ENCODE measurements around the gene KIFC3. TPM values are rescaled to one million over a fixed set of nuclear protein-coding genes. Genes with fewer than 3 reads are reported as not detected.

KIFC3 gene
- total and polyA plus RNA-seq, 7 experiments from 2014 or later, result 0.73 to 9.2 (median 1.6) TPM; not detected in 3

DNA sequence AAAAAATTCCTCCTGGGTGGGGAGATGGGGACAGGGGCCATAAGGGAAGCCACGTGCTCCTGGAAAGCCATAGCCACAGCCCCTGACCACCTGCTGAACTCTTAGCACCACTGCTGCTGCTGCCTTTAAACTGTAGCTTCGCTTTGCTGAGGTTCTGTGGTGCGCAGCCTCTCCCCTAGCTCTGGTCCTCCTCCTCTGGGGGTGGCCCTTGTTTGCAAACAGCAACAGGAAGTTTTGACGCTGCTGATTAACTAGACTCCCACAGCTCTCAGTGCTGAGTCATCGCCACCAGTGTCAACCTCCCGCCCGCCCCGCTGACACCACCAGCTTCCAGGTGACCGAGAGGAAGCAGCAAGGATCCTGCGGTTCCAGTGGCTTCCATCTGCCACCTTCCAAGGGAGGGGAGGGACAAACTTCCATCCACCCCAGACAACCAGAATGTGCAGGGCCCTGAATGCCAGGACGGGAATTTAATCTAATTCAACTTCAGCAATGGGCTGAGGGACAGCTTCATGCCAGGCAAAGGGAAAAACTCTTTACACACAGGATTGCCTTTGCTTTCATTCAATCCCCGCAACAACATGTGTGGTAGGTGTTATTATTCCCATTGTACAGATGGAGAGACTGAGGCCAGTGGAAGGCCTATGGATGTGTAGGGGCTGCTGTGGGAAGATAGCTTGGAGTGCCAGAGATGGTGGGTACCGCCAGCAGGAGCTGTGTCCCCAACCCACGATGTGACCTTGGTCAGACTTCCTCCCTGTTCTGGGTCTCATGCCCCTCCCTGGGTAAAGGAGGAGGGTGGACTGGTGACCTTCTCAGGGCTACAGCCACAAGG is 8.1 kb upstream of the KIFC3 start:
- ChIA-PET POLR2A (no interaction called here), CTCF (interaction anchor here (0.6 kb wide), 1 partner anchor 151 kb away, joined by 3 read pairs; no protein-coding TSS in a partner anchor)
- intact Hi-C loops (cut with micrococcal nuclease), result loop anchor here in 1 of 2 donors (1.0 to 5.0 kb wide), 5 partner anchors 8 to 317 kb away; partner anchors contain the start of genes CCDC102A, CFAP20, KATNB1 and KIFC3
- Mint-ChIP-seq H3K27me3 (peaks cover 23 to 40% (median 28%) of the 10 kb centered on the region in 5 donors), H3K9me3 (peaks cover 0 to 6% (median 0%) of the 10 kb centered on the region in 11 donors), H3K4me3 (peak overlapping the region in 1 of 10 donors; percentile 70), H3K27ac (peak overlapping the region in 4 of 9 donors; percentile 10 to 91 (median 16)), H3K36me3 (peaks cover 0 to 4% (median 0%) of the 10 kb centered on the region in 5 donors), H3K4me1 (peaks cover 8 to 30% (median 17%) of the 10 kb centered on the region in 7 donors)
- DNase-seq (peak in 2 of 9 donors; percentile 20 to 79), ATAC-seq (peak; percentile 97)
- Histone ChIP-seq H3K4me1 (ENCODE audit: control insufficient read depth in 2 of 2, insufficient read depth in 2 of 2, low read length in 2 of 2) (peaks cover 8 to 39% of the 10 kb centered on the region in 2 donors), H3K36me3 (ENCODE audit: control insufficient read depth in 2 of 3, insufficient read depth in 3 of 3, low read length in 3 of 3) (no peaks in the 10 kb centered on the region), H3K9me3 (ENCODE audit: control insufficient read depth in 2 of 3, low read length in 3 of 3) (no peaks in the 10 kb centered on the region), H3K4me3 (ENCODE audit: low read length) (peak overlapping the region; percentile 37), H3K27me3 (ENCODE audit: control insufficient read depth in 2 of 2, insufficient read depth in 2 of 2, low read length in 2 of 2) (no peaks in the 10 kb centered on the region), H3K27ac (ENCODE audit: low read depth, low read length) (no peak overlapping the region)

DNA sequence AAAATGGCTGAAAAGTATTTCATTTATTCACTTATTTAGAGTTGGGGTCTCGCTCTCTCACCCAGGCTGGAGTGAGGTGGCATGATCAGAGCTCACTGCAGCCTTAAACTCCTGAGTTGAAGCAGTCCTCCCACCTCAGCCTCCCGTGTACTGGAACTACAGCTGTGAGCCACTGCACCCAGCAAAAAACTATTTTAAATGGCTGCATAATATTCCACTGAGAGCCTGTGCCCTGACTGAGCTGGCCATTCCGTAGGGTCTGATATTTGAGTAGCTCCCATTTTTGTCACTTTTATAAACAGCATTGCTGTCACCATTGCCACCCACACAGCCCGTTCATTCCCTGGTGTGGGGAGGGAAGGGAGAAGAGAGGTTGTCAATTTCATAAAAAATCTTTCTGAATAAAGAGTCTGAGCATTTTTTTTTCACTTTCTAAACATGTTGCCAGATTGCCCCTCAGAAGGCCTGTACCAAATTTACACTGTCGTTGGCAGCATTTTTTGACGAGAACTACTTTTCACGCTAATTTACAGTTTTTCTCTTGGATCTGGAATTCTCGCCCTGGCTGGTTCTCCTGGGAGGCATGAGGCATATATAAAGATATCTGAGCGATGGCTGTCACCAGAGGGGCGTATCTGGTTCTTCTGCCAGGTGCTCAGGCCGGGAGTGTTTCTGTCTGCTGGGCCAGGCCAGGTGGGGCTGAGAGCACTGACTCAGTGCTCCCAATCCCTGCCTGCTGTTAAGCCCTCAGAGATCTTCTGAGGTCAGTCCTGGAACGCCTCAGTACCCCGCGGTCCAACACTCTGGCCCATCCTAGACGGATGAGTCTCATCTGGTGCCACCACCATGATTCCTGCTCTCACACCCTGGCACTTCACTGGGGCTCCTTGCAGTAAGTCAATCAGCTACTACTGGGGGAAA is 7.2 kb upstream of the KIFC3 start:
- CTCF ChIA-PET, result interaction anchor here (0.6 kb wide), 1 partner anchor 152 kb away, joined by 3 read pairs; no protein-coding TSS in a partner anchor
- POLR2A ChIA-PET, result no interaction called here
- Histone ChIP-seq H3K27me3 (ENCODE audit: control insufficient read depth in 2 of 2, insufficient read depth in 2 of 2, low read length in 2 of 2) (no peaks in the 10 kb centered on the region), H3K9me3 (ENCODE audit: control insufficient read depth in 2 of 3, low read length in 3 of 3) (no peaks in the 10 kb centered on the region), H3K36me3 (ENCODE audit: control insufficient read depth in 2 of 3, insufficient read depth in 3 of 3, low read length in 3 of 3) (no peaks in the 10 kb centered on the region), H3K4me1 (ENCODE audit: control insufficient read depth in 2 of 2, insufficient read depth in 2 of 2, low read length in 2 of 2) (peaks cover 8 to 34% of the 10 kb centered on the region in 2 donors), H3K27ac (ENCODE audit: low read depth, low read length) (no peak overlapping the region), H3K4me3 (ENCODE audit: low read length) (peak overlapping the region; percentile 37)
- H3K36me3 Mint-ChIP-seq, result peaks cover 0 to 4% (median 0%) of the 10 kb centered on the region in 5 donors
- peak overlapping the region in 1 of 10 donors; percentile 70 for H3K4me3 Mint-ChIP-seq
- peaks cover 8 to 30% (median 17%) of the 10 kb centered on the region in 7 donors for H3K4me1 Mint-ChIP-seq
- peaks cover 0 to 6% (median 0%) of the 10 kb centered on the region in 11 donors for H3K9me3 Mint-ChIP-seq
- intact Hi-C loops (cut with micrococcal nuclease), result loop anchor here in 1 of 2 donors (1.0 to 5.0 kb wide), 5 partner anchors 7 to 318 kb away; partner anchors contain the start of genes CCDC102A, CFAP20, KATNB1 and KIFC3
- H3K27me3 Mint-ChIP-seq, result peaks cover 23 to 40% (median 28%) of the 10 kb centered on the region in 5 donors
- DNase-seq (no peak), ATAC-seq (peak; percentile 13)
- H3K27ac Mint-ChIP-seq, result peak overlapping the region in 2 of 9 donors; percentile 21 to 91

DNA sequence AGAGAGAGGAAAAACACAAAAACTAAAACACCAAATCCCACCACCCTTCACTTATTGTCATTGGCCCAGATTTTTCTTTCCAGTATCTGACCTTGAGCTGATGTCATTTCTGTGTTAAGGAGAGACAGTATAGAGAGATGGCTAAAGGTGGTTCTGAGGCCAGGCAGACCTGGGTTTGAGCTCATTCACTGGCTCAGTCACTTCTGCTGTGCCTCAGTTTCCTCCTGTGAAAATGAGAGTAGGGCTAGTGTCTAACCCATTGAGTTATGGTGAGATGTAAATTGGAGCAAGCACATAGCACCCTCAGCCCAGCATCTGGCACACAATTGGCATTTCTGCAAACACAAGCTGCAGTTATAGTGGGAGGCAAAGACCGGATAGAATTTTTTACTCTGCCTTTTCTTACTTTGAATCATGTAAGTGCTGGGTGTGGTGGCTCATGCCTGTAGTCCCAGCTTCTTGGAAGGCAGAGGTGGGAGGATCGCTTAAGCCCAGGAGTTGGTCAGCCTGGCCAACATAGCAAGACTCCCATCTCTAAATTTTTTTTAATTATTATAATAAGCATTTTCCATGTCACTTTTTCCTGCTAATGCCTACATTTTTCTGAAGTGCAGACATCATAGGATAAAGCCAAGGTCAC is 6.4 kb upstream of the KIFC3 start:
- Mint-ChIP-seq H3K27ac (peak overlapping the region in 2 of 9 donors; percentile 29 to 46), H3K9me3 (peaks cover 0 to 6% (median 0%) of the 10 kb centered on the region in 11 donors), H3K4me1 (peaks cover 8 to 30% (median 17%) of the 10 kb centered on the region in 7 donors), H3K4me3 (peak overlapping the region; percentile 2 to 78 (median 62)), H3K36me3 (peaks cover 0 to 4% (median 0%) of the 10 kb centered on the region in 5 donors), H3K27me3 (peaks cover 23 to 37% (median 31%) of the 10 kb centered on the region in 5 donors)
- Histone ChIP-seq H3K36me3 (ENCODE audit: control insufficient read depth in 2 of 3, insufficient read depth in 3 of 3, low read length in 3 of 3) (no peaks in the 10 kb centered on the region), H3K27ac (ENCODE audit: low read depth, low read length) (no peak overlapping the region), H3K9me3 (ENCODE audit: control insufficient read depth in 2 of 3, low read length in 3 of 3) (no peaks in the 10 kb centered on the region), H3K27me3 (ENCODE audit: control insufficient read depth in 2 of 2, insufficient read depth in 2 of 2, low read length in 2 of 2) (no peaks in the 10 kb centered on the region), H3K4me3 (ENCODE audit: low read length) (peak overlapping the region; percentile 43), H3K4me1 (ENCODE audit: control insufficient read depth in 2 of 2, insufficient read depth in 2 of 2, low read length in 2 of 2) (peaks cover 8 to 34% of the 10 kb centered on the region in 2 donors)
- ATAC-seq, result no peak
- intact Hi-C loops (cut with micrococcal nuclease), result loop anchor here in 1 of 2 donors (1.0 kb wide), 1 partner anchor 190 kb away; no protein-coding TSS in a partner anchor
- ChIA-PET CTCF (no interaction called here), POLR2A (no interaction called here)
- no peak for DNase-seq

DNA sequence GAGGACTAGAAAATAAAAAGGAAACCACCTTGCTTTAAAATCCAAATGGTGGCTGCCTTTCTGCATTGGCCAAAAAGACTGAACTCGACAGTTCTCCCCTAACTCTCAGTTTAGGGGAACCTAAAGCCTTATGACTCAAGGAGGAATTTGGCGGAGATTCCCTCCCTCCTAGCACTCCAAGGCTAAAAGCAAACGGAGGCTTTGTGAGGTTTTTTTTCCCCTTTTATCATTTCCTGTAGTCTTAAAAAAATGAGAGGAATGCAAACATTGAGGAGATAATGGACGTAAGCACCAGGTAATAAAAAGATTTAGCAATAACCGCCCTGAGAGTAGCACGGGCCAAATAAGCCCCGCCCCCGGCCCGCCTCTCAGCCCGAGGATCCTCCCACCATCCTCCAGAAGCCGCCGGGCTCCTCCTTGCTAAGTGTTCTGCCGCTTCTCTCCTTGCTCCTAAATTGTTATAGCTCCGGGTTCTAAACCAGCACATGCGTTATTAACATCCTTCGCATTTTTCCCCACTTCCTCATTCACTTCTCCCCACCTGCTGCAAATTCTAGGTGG is 5.8 kb upstream of the KIFC3 start:
- Mint-ChIP-seq H3K36me3 (peaks cover 0 to 4% (median 0%) of the 10 kb centered on the region in 5 donors), H3K27me3 (peaks cover 25 to 42% (median 33%) of the 10 kb centered on the region in 5 donors), H3K4me3 (peak overlapping the region; percentile 2 to 78 (median 62)), H3K27ac (peak overlapping the region in 2 of 9 donors; percentile 29 to 46), H3K9me3 (peaks cover 0 to 5% (median 0%) of the 10 kb centered on the region in 11 donors), H3K4me1 (peaks cover 8 to 31% (median 18%) of the 10 kb centered on the region in 7 donors)
- peak overlapping the region; percentile 43 for H3K4me3 ChIP-seq (ENCODE audit: low read length)
- H3K4me1 ChIP-seq (ENCODE audit: control insufficient read depth in 2 of 2, insufficient read depth in 2 of 2, low read length in 2 of 2), result peaks cover 8 to 36% of the 10 kb centered on the region in 2 donors
- H3K27me3 ChIP-seq (ENCODE audit: control insufficient read depth in 2 of 2, insufficient read depth in 2 of 2, low read length in 2 of 2), result peaks cover 0 to 2% of the 10 kb centered on the region in 2 donors
- ChIA-PET CTCF (no interaction called here), POLR2A (no interaction called here)
- intact Hi-C loops (cut with micrococcal nuclease), result loop anchor here in 1 of 2 donors (1.0 kb wide), 1 partner anchor 190 kb away; no protein-coding TSS in a partner anchor
- peak in 6 of 9 donors; percentile 8 to 47 (median 20) for DNase-seq
- peak; percentile 50 for ATAC-seq
- no peak overlapping the region for H3K27ac ChIP-seq (ENCODE audit: low read depth, low read length)
- no peaks in the 10 kb centered on the region for H3K9me3 ChIP-seq (ENCODE audit: control insufficient read depth in 2 of 3, low read length in 3 of 3)
- no peaks in the 10 kb centered on the region for H3K36me3 ChIP-seq (ENCODE audit: control insufficient read depth in 2 of 3, insufficient read depth in 3 of 3, low read length in 3 of 3)

DNA sequence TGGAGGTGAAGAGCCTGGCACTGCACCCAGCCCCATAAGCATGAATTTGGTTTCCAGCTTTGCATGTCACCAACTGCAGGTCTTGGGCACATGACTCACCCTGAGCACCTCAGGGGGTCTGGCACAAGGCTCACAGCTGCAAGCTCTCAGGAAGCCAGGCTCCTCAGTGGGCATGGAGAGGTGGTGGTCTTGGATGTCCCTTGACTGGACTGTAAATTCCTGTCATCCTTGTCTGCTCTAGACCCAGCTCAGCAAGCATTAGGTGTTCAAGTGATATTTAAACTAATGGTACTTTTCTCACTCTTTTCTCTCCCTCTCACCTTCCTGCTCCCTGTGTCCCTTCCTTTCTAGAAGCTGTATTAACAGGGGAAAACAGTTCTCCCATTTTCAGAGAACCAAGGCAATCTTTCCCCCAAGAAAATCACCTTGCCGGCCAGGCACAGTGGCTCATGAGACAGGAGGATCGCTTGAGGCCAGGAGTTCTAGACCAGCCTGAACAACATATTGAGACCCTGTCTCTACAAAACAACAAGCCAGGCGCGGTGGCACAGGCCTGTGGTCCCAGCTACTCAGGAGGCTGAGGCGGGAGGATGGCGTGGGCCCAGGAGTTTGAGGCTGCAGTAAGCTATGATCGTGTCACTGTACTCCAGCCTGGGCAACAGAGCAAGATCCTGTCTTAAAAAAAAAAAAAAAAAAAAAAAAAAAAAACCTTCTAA is 5.1 kb upstream of the KIFC3 start:
- no peaks in the 10 kb centered on the region for H3K9me3 ChIP-seq (ENCODE audit: control insufficient read depth in 2 of 3, low read length in 3 of 3)
- CTCF ChIA-PET, result no interaction called here
- H3K27ac ChIP-seq (ENCODE audit: low read depth, low read length), result no peak overlapping the region
- H3K4me3 ChIP-seq (ENCODE audit: low read length), result no peak overlapping the region
- POLR2A ChIA-PET, result no interaction called here
- peaks cover 14 to 37% (median 24%) of the 10 kb centered on the region in 7 donors for H3K4me1 Mint-ChIP-seq
- no peaks in the 10 kb centered on the region for H3K36me3 ChIP-seq (ENCODE audit: control insufficient read depth in 2 of 3, insufficient read depth in 3 of 3, low read length in 3 of 3)
- peaks cover 0 to 5% (median 0%) of the 10 kb centered on the region in 11 donors for H3K9me3 Mint-ChIP-seq
- peaks cover 31 to 48% (median 38%) of the 10 kb centered on the region in 5 donors for H3K27me3 Mint-ChIP-seq
- intact Hi-C loops (cut with micrococcal nuclease), result no loop called here
- ATAC-seq (no peak), DNase-seq (no peak)
- peaks cover 0 to 3% of the 10 kb centered on the region in 2 donors for H3K27me3 ChIP-seq (ENCODE audit: control insufficient read depth in 2 of 2, insufficient read depth in 2 of 2, low read length in 2 of 2)
- peak overlapping the region in 4 of 10 donors; percentile 14 to 60 (median 54) for H3K4me3 Mint-ChIP-seq
- H3K36me3 Mint-ChIP-seq, result peaks cover 0 to 6% (median 0%) of the 10 kb centered on the region in 5 donors
- H3K27ac Mint-ChIP-seq, result no peak overlapping the region
- H3K4me1 ChIP-seq (ENCODE audit: control insufficient read depth in 2 of 2, insufficient read depth in 2 of 2, low read length in 2 of 2), result peaks cover 8 to 42% of the 10 kb centered on the region in 2 donors
